ENCODE data around the gene PSMC3.

DNA sequence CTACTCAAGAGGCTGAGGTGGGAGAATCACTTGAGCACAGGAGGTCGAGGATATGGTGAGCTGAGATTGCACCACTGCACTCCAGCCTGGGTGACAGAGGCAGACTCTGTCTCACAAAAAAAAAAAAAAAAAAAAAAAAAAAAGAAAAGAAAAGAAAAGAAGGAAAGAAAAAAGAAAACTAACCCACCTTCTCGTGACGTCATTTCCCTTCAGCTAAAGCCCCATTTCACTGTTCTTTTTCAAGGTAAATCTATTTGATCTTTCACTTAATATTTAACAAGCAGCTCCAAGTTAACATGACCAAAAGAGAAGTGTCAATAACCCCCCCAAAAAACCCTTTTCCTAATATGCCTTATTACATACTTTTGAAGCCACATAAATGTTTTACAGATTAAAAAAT is 17.6 kb upstream of the PSMC3 start:
- TF ChIP-seq, protein P1, sequence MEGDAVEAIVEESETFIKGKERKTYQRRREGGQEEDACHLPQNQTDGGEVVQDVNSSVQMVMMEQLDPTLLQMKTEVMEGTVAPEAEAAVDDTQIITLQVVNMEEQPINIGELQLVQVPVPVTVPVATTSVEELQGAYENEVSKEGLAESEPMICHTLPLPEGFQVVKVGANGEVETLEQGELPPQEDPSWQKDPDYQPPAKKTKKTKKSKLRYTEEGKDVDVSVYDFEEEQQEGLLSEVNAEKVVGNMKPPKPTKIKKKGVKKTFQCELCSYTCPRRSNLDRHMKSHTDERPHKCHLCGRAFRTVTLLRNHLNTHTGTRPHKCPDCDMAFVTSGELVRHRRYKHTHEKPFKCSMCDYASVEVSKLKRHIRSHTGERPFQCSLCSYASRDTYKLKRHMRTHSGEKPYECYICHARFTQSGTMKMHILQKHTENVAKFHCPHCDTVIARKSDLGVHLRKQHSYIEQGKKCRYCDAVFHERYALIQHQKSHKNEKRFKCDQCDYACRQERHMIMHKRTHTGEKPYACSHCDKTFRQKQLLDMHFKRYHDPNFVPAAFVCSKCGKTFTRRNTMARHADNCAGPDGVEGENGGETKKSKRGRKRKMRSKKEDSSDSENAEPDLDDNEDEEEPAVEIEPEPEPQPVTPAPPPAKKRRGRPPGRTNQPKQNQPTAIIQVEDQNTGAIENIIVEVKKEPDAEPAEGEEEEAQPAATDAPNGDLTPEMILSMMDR (IDR thresholded peaks at IDR 0.05) = no peak
- no peak for TF ChIP-seq POLR2A (IDR thresholded peaks at IDR 0.05)

Data from esophagus squamous epithelium (tissue), 4 donors.